Measurements from ENCODE around the gene SNTB2. TPM values are rescaled to one million over a fixed set of nuclear protein-coding genes. Genes with fewer than 3 reads are reported as not detected.
"Not testable (repeated sequence)": the region's sequence is repeated elsewhere in the genome, so short reads cannot be mapped to it uniquely, and the experiment has no call there.

SNTB2 gene
- total RNA-seq (10 to 100 TPM in 4 of 5 experiments, 1 to 10 TPM in 1; 9.7 to 16.4 (median 12.1) TPM), polyA plus RNA-seq (1 to 10 TPM; 3.0 to 6.2 TPM), total RNA-seq (19.9 reads per million, percentile 50 among the genes with 10 or more reads in this experiment)

- Histone ChIP-seq H3K27ac (ENCODE audit: low read depth, low read length) (peak within 1 kb of the TSS; percentile 77), H3K4me1 (ENCODE audit: control insufficient read depth in 2 of 2, insufficient read depth in 2 of 2, low read length in 2 of 2) (peaks cover 13 to 32% of the 10 kb centered on the region in 2 donors), H3K36me3 (ENCODE audit: control insufficient read depth in 2 of 3, insufficient read depth in 3 of 3, low read length in 3 of 3) (peaks cover 0 to 4% (median 0%) of the 10 kb centered on the region in 3 experiments), H3K27me3 (ENCODE audit: control insufficient read depth in 2 of 2, insufficient read depth in 2 of 2, low read length in 2 of 2) (no peaks in the 10 kb centered on the region), H3K4me3 (ENCODE audit: low read length) (peak within 1 kb of the TSS; percentile 83), H3K9me3 (ENCODE audit: control insufficient read depth in 2 of 3, low read length in 3 of 3) (no peaks in the 10 kb centered on the region)
- H3K27ac Mint-ChIP-seq = peak within 1 kb of the TSS; percentile 89 to 99 (median 96)
- POLR2A ChIA-PET = interaction anchor here (0.6 to 1.6 kb wide), 7 partner anchors 17 to 143 kb away, joined by 3 to 8 read pairs (median 3); partner anchors contain the start of genes CHTF8, PDF and UTP4
- H3K27me3 Mint-ChIP-seq = no peaks in the 10 kb centered on the region
- peaks cover 0 to 1% (median 0%) of the 10 kb centered on the region in 11 donors for H3K9me3 Mint-ChIP-seq
- ATAC-seq (peak; percentile 90), DNase-seq (peak; percentile 68 to 89 (median 78))
- intact Hi-C loops (cut with micrococcal nuclease) = loop anchor here (1.0 to 5.0 kb wide), 10 partner anchors 21 to 648 kb away; partner anchors contain the start of genes CHTF8 (in 2 of the 2), UTP4 (in 2 of the 2), VPS4A (in 2 of the 2) and COG8 (in 1 of the 2)
- H3K4me1 Mint-ChIP-seq = peaks cover 23 to 46% (median 39%) of the 10 kb centered on the region in 7 donors
- peaks cover 0 to 12% (median 4%) of the 10 kb centered on the region in 5 donors for H3K36me3 Mint-ChIP-seq
- peak within 1 kb of the TSS; percentile 88 to 100 (median 99) for H3K4me3 Mint-ChIP-seq
- CTCF ChIA-PET = interaction anchor here (1.0 kb wide), 1 partner anchor 62 kb away, joined by 4 read pairs; no protein-coding TSS in a partner anchor
Measured at GRCh38 chr16:69186642-69187445, at the start of gene SNTB2. Gene SNTB2 (plus strand): TSS chr16:69187164. CDS start chr16:69187167, 3 bp downstream.

- peaks cover 0 to 63% (median 27%) of the 10 kb centered on the region in 3 experiments for H3K36me3 ChIP-seq (ENCODE audit: control insufficient read depth in 2 of 3, insufficient read depth in 3 of 3, low read length in 3 of 3)
- H3K27me3 ChIP-seq (ENCODE audit: control insufficient read depth in 2 of 2, insufficient read depth in 2 of 2, low read length in 2 of 2) = no peaks in the 10 kb centered on the region
- H3K36me3 Mint-ChIP-seq = peaks cover 24 to 48% (median 29%) of the 10 kb centered on the region in 5 donors
- ATAC-seq (no peak), DNase-seq (no peak)
- no peak overlapping the region for H3K27ac ChIP-seq (ENCODE audit: low read depth, low read length)
- H3K4me3 Mint-ChIP-seq = no peak overlapping the region
- peaks cover 0 to 8% of the 10 kb centered on the region in 2 donors for H3K4me1 ChIP-seq (ENCODE audit: control insufficient read depth in 2 of 2, insufficient read depth in 2 of 2, low read length in 2 of 2)
- H3K4me1 Mint-ChIP-seq = peaks cover 14 to 29% (median 23%) of the 10 kb centered on the region in 7 donors
- H3K9me3 ChIP-seq (ENCODE audit: control insufficient read depth in 2 of 3, low read length in 3 of 3) = no peaks in the 10 kb centered on the region
- CTCF ChIA-PET = no interaction called here
- no peak overlapping the region for H3K27ac Mint-ChIP-seq
- POLR2A ChIA-PET = no interaction called here
- intact Hi-C loops (cut with micrococcal nuclease) = no loop called here
- no peak overlapping the region for H3K4me3 ChIP-seq (ENCODE audit: low read length)
- H3K27me3 Mint-ChIP-seq = no peaks in the 10 kb centered on the region
- H3K9me3 Mint-ChIP-seq = no peaks in the 10 kb centered on the region
Measured at GRCh38 chr16:69138608-69139007, 48.4 kb upstream of the SNTB2 start.

DNA sequence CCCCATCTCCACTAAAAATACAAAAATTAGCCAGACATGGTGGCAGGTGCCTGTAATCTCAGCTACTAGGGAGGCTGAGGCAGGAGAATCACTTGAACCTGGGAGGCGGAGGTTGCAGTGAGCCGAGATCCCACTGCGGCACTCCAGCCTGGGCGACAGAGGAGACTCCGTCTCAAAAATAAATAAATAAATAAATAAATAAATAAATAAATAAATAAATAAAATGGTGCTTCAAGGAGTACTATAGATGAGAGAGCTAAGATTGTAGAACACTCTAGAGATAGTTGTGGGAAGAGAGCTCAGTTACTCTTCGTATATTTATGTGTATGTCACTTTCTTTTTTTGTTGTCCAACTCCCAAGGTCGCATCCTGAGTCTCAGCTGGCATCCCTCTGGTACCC, 47.5 kb upstream of the SNTB2 start:
- H3K27ac ChIP-seq (ENCODE audit: low read depth, low read length); ATAC-seq; H3K27ac Mint-ChIP-seq; H3K9me3 Mint-ChIP-seq; POLR2A ChIA-PET; intact Hi-C loops (cut with micrococcal nuclease); H3K27me3 Mint-ChIP-seq; H3K9me3 ChIP-seq (ENCODE audit: control insufficient read depth in 2 of 3, low read length in 3 of 3); H3K4me3 Mint-ChIP-seq; CTCF ChIA-PET; DNase-seq; H3K27me3 ChIP-seq (ENCODE audit: control insufficient read depth in 2 of 2, insufficient read depth in 2 of 2, low read length in 2 of 2); H3K4me3 ChIP-seq (ENCODE audit: low read length); H3K4me1 ChIP-seq (ENCODE audit: control insufficient read depth in 2 of 2, insufficient read depth in 2 of 2, low read length in 2 of 2): not testable (repeated sequence)
- H3K4me1 Mint-ChIP-seq = peaks cover 12 to 22% (median 16%) of the 10 kb centered on the region in 7 donors
- H3K36me3 ChIP-seq (ENCODE audit: control insufficient read depth in 2 of 3, insufficient read depth in 3 of 3, low read length in 3 of 3) = peaks cover 3 to 69% (median 27%) of the 10 kb centered on the region in 3 experiments
- peaks cover 21 to 51% (median 31%) of the 10 kb centered on the region in 5 donors for H3K36me3 Mint-ChIP-seq

- no peaks in the 10 kb centered on the region for H3K27me3 ChIP-seq (ENCODE audit: control insufficient read depth in 2 of 2, insufficient read depth in 2 of 2, low read length in 2 of 2)
- intact Hi-C loops (cut with micrococcal nuclease) = no loop called here
- H3K36me3 ChIP-seq (ENCODE audit: control insufficient read depth in 2 of 3, insufficient read depth in 3 of 3, low read length in 3 of 3) = peaks cover 4 to 77% (median 25%) of the 10 kb centered on the region in 3 experiments
- H3K27ac ChIP-seq (ENCODE audit: low read depth, low read length) = no peak overlapping the region
- Mint-ChIP-seq H3K36me3 (peaks cover 21 to 48% (median 31%) of the 10 kb centered on the region in 5 donors), H3K4me1 (peaks cover 6 to 14% (median 11%) of the 10 kb centered on the region in 7 donors), H3K9me3 (no peaks in the 10 kb centered on the region), H3K27ac (no peak overlapping the region), H3K4me3 (no peak overlapping the region), H3K27me3 (no peaks in the 10 kb centered on the region)
- ChIA-PET CTCF (no interaction called here), POLR2A (no interaction called here)
- no peak overlapping the region for H3K4me3 ChIP-seq (ENCODE audit: low read length)
- H3K4me1 ChIP-seq (ENCODE audit: control insufficient read depth in 2 of 2, insufficient read depth in 2 of 2, low read length in 2 of 2) = no peaks in the 10 kb centered on the region
- no peaks in the 10 kb centered on the region for H3K9me3 ChIP-seq (ENCODE audit: control insufficient read depth in 2 of 3, low read length in 3 of 3)
- no peak for ATAC-seq
- no peak for DNase-seq
Measured at GRCh38 chr16:69141014-69141413, 46.0 kb upstream of the SNTB2 start.

- no peaks in the 10 kb centered on the region for H3K27me3 ChIP-seq (ENCODE audit: control insufficient read depth in 2 of 2, insufficient read depth in 2 of 2, low read length in 2 of 2)
- H3K27ac Mint-ChIP-seq = no peak overlapping the region
- peaks cover 0 to 14% (median 5%) of the 10 kb centered on the region in 7 donors for H3K4me1 Mint-ChIP-seq
- DNase-seq (no peak), ATAC-seq (no peak)
- H3K36me3 ChIP-seq (ENCODE audit: control insufficient read depth in 2 of 3, insufficient read depth in 3 of 3, low read length in 3 of 3) = peaks cover 4 to 77% (median 23%) of the 10 kb centered on the region in 3 experiments
- CTCF ChIA-PET = no interaction called here
- intact Hi-C loops (cut with micrococcal nuclease) = no loop called here
- H3K4me3 ChIP-seq (ENCODE audit: low read length) = no peak overlapping the region
- H3K9me3 ChIP-seq (ENCODE audit: control insufficient read depth in 2 of 3, low read length in 3 of 3) = no peaks in the 10 kb centered on the region
- no peak overlapping the region for H3K4me3 Mint-ChIP-seq
- H3K27me3 Mint-ChIP-seq = no peaks in the 10 kb centered on the region
- peaks cover 22 to 53% (median 31%) of the 10 kb centered on the region in 5 donors for H3K36me3 Mint-ChIP-seq
- H3K4me1 ChIP-seq (ENCODE audit: control insufficient read depth in 2 of 2, insufficient read depth in 2 of 2, low read length in 2 of 2) = no peaks in the 10 kb centered on the region
- no peak overlapping the region for H3K27ac ChIP-seq (ENCODE audit: low read depth, low read length)
- H3K9me3 Mint-ChIP-seq = no peaks in the 10 kb centered on the region
- POLR2A ChIA-PET = interaction anchor here (0.8 kb wide), 1 partner anchor 11 kb away, joined by 3 read pairs; no protein-coding TSS in a partner anchor
Measured at GRCh38 chr16:69141936-69142335, 45.0 kb upstream of the SNTB2 start.

GRCh38 chr16:69143116-69143515, 43.8 kb upstream of the SNTB2 start:
- H3K27ac Mint-ChIP-seq = peak overlapping the region in 2 of 9 donors; percentile 34 to 48

More at GRCh38 chr16:69143116-69143515, 43.8 kb upstream of the SNTB2 start:
- H3K36me3 Mint-ChIP-seq = peaks cover 15 to 51% (median 34%) of the 10 kb centered on the region in 5 donors
- ATAC-seq (no peak), DNase-seq (no peak)
- H3K27me3 Mint-ChIP-seq = no peaks in the 10 kb centered on the region
- ChIA-PET POLR2A (no interaction called here), CTCF (no interaction called here)
- H3K9me3 Mint-ChIP-seq = no peaks in the 10 kb centered on the region
- Histone ChIP-seq H3K27me3 (ENCODE audit: control insufficient read depth in 2 of 2, insufficient read depth in 2 of 2, low read length in 2 of 2) (no peaks in the 10 kb centered on the region), H3K9me3 (ENCODE audit: control insufficient read depth in 2 of 3, low read length in 3 of 3) (no peaks in the 10 kb centered on the region), H3K4me3 (ENCODE audit: low read length) (no peak overlapping the region), H3K36me3 (ENCODE audit: control insufficient read depth in 2 of 3, insufficient read depth in 3 of 3, low read length in 3 of 3) (peaks cover 4 to 66% (median 16%) of the 10 kb centered on the region in 3 experiments), H3K27ac (ENCODE audit: low read depth, low read length) (no peak overlapping the region), H3K4me1 (ENCODE audit: control insufficient read depth in 2 of 2, insufficient read depth in 2 of 2, low read length in 2 of 2) (no peaks in the 10 kb centered on the region)
- peaks cover 0 to 14% (median 4%) of the 10 kb centered on the region in 7 donors for H3K4me1 Mint-ChIP-seq
- no peak overlapping the region for H3K4me3 Mint-ChIP-seq
- intact Hi-C loops (cut with micrococcal nuclease) = no loop called here

Measured in naive thymus-derived CD4-positive, alpha-beta T cell (primary cell).